Epithelial cell of esophagus (primary cell): Measurements from ENCODE around the gene CACNA1A.

Experiments used
- DNase-seq: peaks from one replicate; pipeline ENCODE4 v3.0.0; 2010; ENCODE audit warnings: low read depth
- H3K4me3 ChIP-seq: 2 replicates; pipeline ENCODE4 v1.5.1; 2011; ENCODE audit warnings: mild to moderate bottlenecking, low read length, control low read depth
- CTCF ChIP-seq: IDR thresholded peaks from 2 replicates; pipeline ENCODE4 v1.5.1; 2011; ENCODE audit warnings: low read depth, mild to moderate bottlenecking, low read length, control low read depth, inconsistent platforms; ENCODE audit not compliant: insufficient read depth; ENCODE audit errors: missing control alignments

The CACNA1A gene

GRCh38 chr19:13451434-13451995 lies 54.8 kb downstream of the CACNA1A start:
- H3K4me3 ChIP-seq, result no peak overlapping the region
- no peak for DNase-seq
- TF ChIP-seq CTCF, result no peak

GRCh38 chr19:13447978-13448377 lies 58.3 kb downstream of the CACNA1A start:
- no peak overlapping the region for H3K4me3 ChIP-seq
- TF ChIP-seq CTCF, result no peak
- no peak for DNase-seq

GRCh38 chr19:13441810-13442512 lies 64.3 kb downstream of the CACNA1A start:
- peak; percentile 40 for DNase-seq
- no peak for TF ChIP-seq CTCF

GRCh38 chr19:13437919-13438618 lies 68.2 kb downstream of the CACNA1A start:
- DNase-seq, result no peak
- TF ChIP-seq CTCF, result no peak
- H3K4me3 ChIP-seq, result no peak overlapping the region

More at GRCh38 chr19:13441810-13442512, 64.3 kb downstream of the CACNA1A start:
- no peak overlapping the region for H3K4me3 ChIP-seq

- TF ChIP-seq CTCF, result no peak
- no peak overlapping the region for H3K4me3 ChIP-seq
- no peak for DNase-seq
These were observed 69.9 kb downstream of the CACNA1A start for GRCh38 chr19:13436352-13436751.

- peak; percentile 59 for DNase-seq
- peak; percentile 77 for TF ChIP-seq CTCF
- H3K4me3 ChIP-seq, result no peak overlapping the region
These were observed 75.3 kb downstream of the CACNA1A start for GRCh38 chr19:13430790-13431582.
